ENCODE data around the gene NMNAT2.

The NMNAT2 gene

DNA sequence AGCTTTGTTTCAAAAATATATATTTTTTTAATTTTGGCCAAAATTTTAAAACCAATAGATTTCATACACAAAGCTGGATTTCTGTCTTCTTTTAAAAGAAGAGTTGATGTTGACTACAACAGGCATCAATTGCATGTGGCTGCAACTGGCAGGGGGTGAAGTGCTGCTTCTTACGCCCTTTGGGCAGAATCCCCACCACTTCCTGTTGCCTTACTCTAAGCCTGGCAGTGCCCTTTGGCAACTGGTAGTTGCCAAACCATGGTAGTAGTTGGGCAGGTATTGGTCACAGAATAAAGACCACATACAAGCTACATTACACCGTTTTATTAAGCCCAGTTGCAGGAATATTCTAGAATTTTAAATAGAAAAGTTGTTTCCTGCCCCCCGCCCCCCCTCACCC lies 215.1 kb downstream of the NMNAT2 start:
- no peak for DNase-seq

DNA sequence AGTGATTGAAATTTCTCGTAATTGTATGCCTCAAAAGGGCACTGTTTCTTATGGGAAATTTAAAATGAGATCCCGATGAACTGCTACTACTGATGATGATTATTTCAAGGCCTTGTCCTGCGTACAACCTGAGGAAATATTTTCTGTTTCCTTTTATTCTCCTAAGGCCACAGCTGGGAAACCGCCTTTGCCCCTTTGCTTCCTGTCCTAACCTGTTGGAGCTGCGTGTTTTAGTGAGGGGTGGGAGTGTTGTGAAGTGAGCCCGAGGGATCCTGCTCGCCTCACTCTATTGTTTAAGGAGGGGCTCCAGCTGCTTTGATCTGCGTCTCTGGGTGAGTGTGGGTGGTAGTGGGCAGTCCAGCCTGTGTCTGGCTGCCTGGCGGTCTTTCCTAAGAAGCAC lies 217.7 kb downstream of the NMNAT2 start:
- DNase-seq: no peak

DNA sequence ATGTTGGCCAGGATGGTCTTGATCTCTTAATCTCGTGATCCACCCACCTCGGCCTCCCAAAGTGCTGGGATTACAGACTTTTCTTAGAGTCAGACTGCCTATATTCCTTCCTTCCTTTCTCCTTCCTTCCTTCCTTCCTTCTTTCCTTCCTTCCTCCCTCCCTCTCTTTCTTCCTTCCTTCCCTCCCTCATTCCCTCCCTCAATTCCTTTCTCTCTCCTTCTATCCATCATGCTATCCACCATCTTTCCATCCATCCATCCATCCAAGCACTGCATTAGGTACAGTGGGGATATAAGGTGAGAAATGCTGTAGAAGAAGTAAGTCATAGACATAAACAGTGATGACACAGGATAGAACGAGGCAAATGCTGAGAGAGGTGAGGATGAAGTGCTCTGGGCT lies 218.9 kb downstream of the NMNAT2 start:
- no peak for DNase-seq

DNA sequence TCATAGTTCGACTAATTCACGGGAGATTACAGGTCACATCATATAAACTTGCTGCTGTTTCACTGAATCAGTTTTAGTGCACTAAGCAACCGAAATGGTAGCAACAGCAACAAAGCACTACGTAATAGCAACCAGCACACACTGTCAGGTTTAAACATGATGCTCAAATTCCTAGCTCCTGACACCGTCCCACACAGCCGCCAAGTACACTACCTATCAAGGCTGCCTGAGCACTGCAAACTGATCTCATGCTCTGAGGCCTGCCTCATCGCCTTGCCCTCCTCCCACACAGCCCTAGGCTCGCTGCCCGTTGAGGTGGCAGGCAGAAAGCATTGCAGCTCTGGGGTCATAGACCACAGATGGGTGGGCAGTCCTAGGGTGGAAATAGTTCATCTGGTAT lies 219.7 kb downstream of the NMNAT2 start:
- no peak for DNase-seq
